Colonic mucosa (tissue), 4 donors: Measurements from ENCODE around the gene DCHS1. TPM values are rescaled to one million over a fixed set of nuclear protein-coding genes. Genes with fewer than 3 reads are reported as not detected.
A peak's percentile ranks its signal among the peaks of the same experiment; 100 is the strongest.

ENCODE experiments used
- DNase-seq: peaks from one replicate; pipeline ENCODE4 v3.0.0-alpha.2; 2020
- H3K27ac ChIP-seq: fragments of 200-600 bp; one replicate; pipeline ENCODE4 v1.8.0; 2021
- H3K27me3 ChIP-seq: fragments of 200-600 bp; one replicate; pipeline ENCODE4 v1.8.0; 2021
- H3K36me3 ChIP-seq: fragments of 200-600 bp; one replicate; pipeline ENCODE4 v1.8.0; 2021
- H3K4me1 ChIP-seq: fragments of 200-600 bp; one replicate; pipeline ENCODE4 v1.8.0; 2021; ENCODE audit warnings: mild to moderate bottlenecking
- H3K4me3 ChIP-seq: fragments of 200-600 bp; one replicate; pipeline ENCODE4 v1.8.0; 2021
- H3K9ac ChIP-seq, 2 donors: one replicate each; pipeline ENCODE4 v1.7.0; 2013; ENCODE audit warnings: control low read depth in 2 of 2, low read depth in 2 of 2, low read length in 2 of 2
- H3K9me3 ChIP-seq: fragments of 200-600 bp; one replicate; pipeline ENCODE4 v1.8.0; 2021
- intact Hi-C: fragments of 100-400 bp; cut with DNase I; formaldehyde crosslinking; loops from one replicate; pipeline ENCODE4 v1.14.1; 2022
- total RNA-seq, 2 donors: library from RNA; stranded (reverse); fragmentation: NEBNext Ultra II Directional in 1 of 2; extraction: Animal tissue kit (Norgen Biotek cat#: 25700) in 1 of 2; gene quantifications; one replicate each; pipeline ENCODE4 v1.2.1, GENCODE V29; 2021
- TF ChIP-seq, protein P1 (sequence below): fragments of 200-600 bp; IDR thresholded peaks from one replicate; pipeline ENCODE4 v1.8.0; 2022; ENCODE audit warnings: antibody characterized with exemption, mild to moderate bottlenecking
- donor health status: healthy.
- donor health status: DM: no; HTN: no; CAD: no.
- donor health status: DM: no; HTN: no; CAD: no.

Gene DCHS1
- total RNA-seq, 2 donors from 2014 or later, result 4.7 to 8.3 TPM

GRCh38 chr11:6650104-6650503 lies 5.5 kb downstream of the DCHS1 start:
- Histone ChIP-seq H3K4me3 (no peak overlapping the region), H3K9me3 (no peaks in the 10 kb centered on the region), H3K9ac (no peak overlapping the region), H3K36me3 (no peaks in the 10 kb centered on the region), H3K27me3 (peaks cover 3% of the 10 kb centered on the region), H3K4me1 (peaks cover 3% of the 10 kb centered on the region), H3K27ac (no peak overlapping the region)
- DNase-seq, result no peak
- intact Hi-C loops, result no loop called here
- TF ChIP-seq, protein P1, sequence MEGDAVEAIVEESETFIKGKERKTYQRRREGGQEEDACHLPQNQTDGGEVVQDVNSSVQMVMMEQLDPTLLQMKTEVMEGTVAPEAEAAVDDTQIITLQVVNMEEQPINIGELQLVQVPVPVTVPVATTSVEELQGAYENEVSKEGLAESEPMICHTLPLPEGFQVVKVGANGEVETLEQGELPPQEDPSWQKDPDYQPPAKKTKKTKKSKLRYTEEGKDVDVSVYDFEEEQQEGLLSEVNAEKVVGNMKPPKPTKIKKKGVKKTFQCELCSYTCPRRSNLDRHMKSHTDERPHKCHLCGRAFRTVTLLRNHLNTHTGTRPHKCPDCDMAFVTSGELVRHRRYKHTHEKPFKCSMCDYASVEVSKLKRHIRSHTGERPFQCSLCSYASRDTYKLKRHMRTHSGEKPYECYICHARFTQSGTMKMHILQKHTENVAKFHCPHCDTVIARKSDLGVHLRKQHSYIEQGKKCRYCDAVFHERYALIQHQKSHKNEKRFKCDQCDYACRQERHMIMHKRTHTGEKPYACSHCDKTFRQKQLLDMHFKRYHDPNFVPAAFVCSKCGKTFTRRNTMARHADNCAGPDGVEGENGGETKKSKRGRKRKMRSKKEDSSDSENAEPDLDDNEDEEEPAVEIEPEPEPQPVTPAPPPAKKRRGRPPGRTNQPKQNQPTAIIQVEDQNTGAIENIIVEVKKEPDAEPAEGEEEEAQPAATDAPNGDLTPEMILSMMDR, result no peak

DNA sequence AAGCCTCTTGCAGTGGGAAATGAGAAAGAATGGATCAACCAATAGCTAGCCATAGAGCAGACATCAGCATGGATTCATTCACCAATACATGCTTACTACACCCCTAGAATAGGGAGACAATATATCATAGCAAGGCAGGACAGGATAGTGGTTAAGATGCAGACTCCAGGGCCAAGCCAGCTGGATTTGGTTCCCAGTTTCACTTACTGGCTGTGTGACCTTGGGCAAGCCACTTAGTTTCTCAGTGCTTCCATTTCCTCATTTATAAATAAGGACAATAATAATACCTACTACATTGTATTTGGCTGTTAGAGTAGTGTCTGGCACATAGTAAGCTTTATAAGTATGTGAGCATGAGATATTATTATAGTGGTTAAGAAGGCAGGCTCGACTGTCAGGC lies 7.1 kb downstream of the DCHS1 start:
- TF ChIP-seq, protein P1, result no peak
- no peaks in the 10 kb centered on the region for H3K36me3 ChIP-seq
- no peak overlapping the region for H3K9ac ChIP-seq
- no peak for DNase-seq
- peak overlapping the region; percentile 64 for H3K27ac ChIP-seq
- intact Hi-C loops, result loop anchor here (5.0 kb wide), 1 partner anchor 34 kb away; the partner anchor contains the start of gene MRPL17
- no peaks in the 10 kb centered on the region for H3K27me3 ChIP-seq
- peaks cover 3% of the 10 kb centered on the region for H3K4me1 ChIP-seq
- no peak overlapping the region for H3K4me3 ChIP-seq
- H3K9me3 ChIP-seq, result no peaks in the 10 kb centered on the region

DNA sequence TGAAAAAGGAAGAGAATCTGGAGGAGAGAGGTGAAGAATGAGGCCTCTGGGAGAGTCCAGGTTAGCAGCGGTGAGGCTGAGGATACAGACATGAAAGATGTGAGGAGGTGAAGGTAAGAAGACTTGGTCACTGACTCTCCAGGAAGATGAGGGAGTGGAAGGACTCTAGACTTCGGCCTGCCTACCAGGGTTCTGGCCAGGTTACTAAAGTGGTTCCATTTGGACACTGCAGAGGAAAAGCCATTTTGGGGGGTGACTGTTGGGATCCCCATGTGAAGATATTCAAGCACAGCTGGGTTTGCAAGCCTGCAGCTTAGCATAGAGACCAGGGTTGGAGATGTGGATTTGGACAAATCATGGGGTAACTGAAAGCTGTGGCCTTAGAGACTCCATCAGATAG lies 7.8 kb downstream of the DCHS1 start:
- Histone ChIP-seq H3K9me3 (no peaks in the 10 kb centered on the region), H3K4me1 (peaks cover 3% of the 10 kb centered on the region), H3K27me3 (no peaks in the 10 kb centered on the region), H3K9ac (no peak overlapping the region), H3K4me3 (no peak overlapping the region), H3K27ac (peak overlapping the region; percentile 64), H3K36me3 (no peaks in the 10 kb centered on the region)
- DNase-seq, result no peak
- TF ChIP-seq, protein P1, result no peak
- intact Hi-C loops, result loop anchor here (5.0 kb wide), 1 partner anchor 34 kb away; the partner anchor contains the start of gene MRPL17

- Histone ChIP-seq H3K4me1 (peaks cover 3% of the 10 kb centered on the region), H3K36me3 (no peaks in the 10 kb centered on the region), H3K9me3 (no peaks in the 10 kb centered on the region), H3K9ac (peak overlapping the region in 1 of 2 donors; percentile 44), H3K4me3 (no peak overlapping the region), H3K27me3 (no peaks in the 10 kb centered on the region), H3K27ac (peak overlapping the region; percentile 64)
- DNase-seq, result peak; percentile 34
- intact Hi-C loops, result loop anchor here (5.0 kb wide), 1 partner anchor 35 kb away; the partner anchor contains the start of gene MRPL17
- TF ChIP-seq, protein P1, result no peak
Observed at GRCh38 chr11:6646918-6647679, 8.5 kb downstream of the DCHS1 start.

GRCh38 chr11:6646576-6646917 lies 9.1 kb downstream of the DCHS1 start:
- intact Hi-C loops, result loop anchor here (5.0 kb wide), 1 partner anchor 36 kb away; the partner anchor contains the start of gene MRPL17
- TF ChIP-seq, protein P1, result no peak
- peak; percentile 40 for DNase-seq
- H3K27me3 ChIP-seq, result no peaks in the 10 kb centered on the region
- peak overlapping the region in 1 of 2 donors; percentile 44 for H3K9ac ChIP-seq
- H3K27ac ChIP-seq, result peak overlapping the region; percentile 64
- no peak overlapping the region for H3K4me3 ChIP-seq
- peaks cover 3% of the 10 kb centered on the region for H3K4me1 ChIP-seq
- H3K36me3 ChIP-seq, result no peaks in the 10 kb centered on the region
- no peaks in the 10 kb centered on the region for H3K9me3 ChIP-seq
